Heart right ventricle (tissue), 16 donors: ENCODE results near the gene NOVA2. TPM values are rescaled to one million over a fixed set of nuclear protein-coding genes. Genes with fewer than 3 reads are reported as not detected.

Experiments used
- ATAC-seq, 8 donors: fragments of 200-7000 bp; cut with Tn5 transposase; one replicate each; pipeline ENCODE4 v1.9.1; 2020; ENCODE audit warnings: mild to moderate bottlenecking in 8 of 8, moderate library complexity in 8 of 8, moderate number of reproducible peaks in 1 of 8
- DNase-seq, 2 donors: peaks; one replicate each; pipeline ENCODE4 v3.0.0-alpha.2; 2020
- H3K27ac ChIP-seq, 10 donors: fragments of 200-600 bp; sonication (generic) in 2 of 10; one replicate each; pipeline versions ENCODE4 v1.5.0 to v1.8.0; 2020 to 2022; ENCODE audit warnings: mild to moderate bottlenecking in 3 of 10
- H3K27me3 ChIP-seq, 7 donors: fragments of 200-600 bp; one replicate each; pipeline ENCODE4 v1.8.0; 2021 to 2022; ENCODE audit warnings: mild to moderate bottlenecking in 2 of 7
- H3K36me3 ChIP-seq, 9 donors: fragments of 200-600 bp; sonication (generic) in 1 of 9; one replicate each; pipeline versions ENCODE4 v1.5.0 to v1.8.0; 2020 to 2022; ENCODE audit warnings: mild to moderate bottlenecking in 2 of 9
- H3K4me1 ChIP-seq, 9 donors: fragments of 200-600 bp; sonication (generic) in 1 of 9; one replicate each; pipeline versions ENCODE4 v1.5.0 to v1.8.0; 2020 to 2022; ENCODE audit warnings: mild to moderate bottlenecking in 4 of 9
- H3K4me3 ChIP-seq, 10 donors: fragments of 200-600 bp; sonication (generic) in 2 of 10; one replicate each; pipeline versions ENCODE4 v1.5.0 to v1.8.0; 2020 to 2022; ENCODE audit warnings: mild to moderate bottlenecking in 7 of 10, moderate library complexity in 2 of 10
- H3K9me3 ChIP-seq, 11 donors: fragments of 200-600 bp in 10 of 11; sonication (generic) in 2 of 11; one replicate each; pipeline versions ENCODE4 v1.5.0 to v1.8.0; 2013 to 2022; ENCODE audit warnings: mild to moderate bottlenecking in 2 of 11, control low read depth in 1 of 11, moderate library complexity in 1 of 11
- CTCF ChIP-seq, 9 donors: fragments of 200-600 bp; sonication (generic) in 2 of 9; IDR thresholded peaks; one replicate each; pipeline versions ENCODE4 v1.5.0 to v1.8.0; 2021 to 2022; ENCODE audit warnings: antibody characterized with exemption in 9 of 9, mild to moderate bottlenecking in 5 of 9, moderate library complexity in 1 of 9
- WGBS, 2 donors: extraction: QIAGEN DNeasy Blood & Tissue Kit; methylation state at CpG; one replicate each; pipeline ENCODE4 v1.1.7; 2013; ENCODE audit warnings: inconsistent platforms in 1 of 2; 5-methylcytosine and 5-hydroxymethylcytosine counted together
- intact Hi-C, 10 donors: fragments of 100-400 bp; cut with DNase I; formaldehyde crosslinking; loops; one replicate each; pipeline versions ENCODE4 v1.11.1 to v1.14.2; 2022
- polyA plus RNA-seq, 2 donors: library from polyadenylated mRNA; stranded (reverse); fragments of 200-250 nt; gene quantifications; one replicate each; pipeline ENCODE4 v1.2.3, GENCODE V29; 2013
- total RNA-seq, 10 donors: library from RNA; stranded (reverse); fragmentation: NEBNext Ultra II Directional in 3 of 10; extraction: Animal tissue kit (Norgen Biotek cat#: 25700) in 3 of 10; gene quantifications; one replicate each; pipeline versions ENCODE4 v1.2.1 to v1.2.4, GENCODE V29; 2021 to 2023
- donor health status: Arrhythmogenic right ventricular cardiomyopathy.
- donor health status: ischemic (EF 13 %, LVEDD 7.1; RV severe dilation, severe dysfunction).
- donor health status: healthy with polysubstance abuse.
- donor health status: DM: no; HTN: yes; CAD: no.
- donor health status: DM: no; HTN: no; CAD: no.
- donor health status: ischemic (EF 25% LVEDD 6.9; RV normal size, moderate dysfunction).
- donor health status: ischemic (EF 25% LVEDD 5.7; RV mildly dilated, moderate dysfunction).
- donor health status: healthy.
- donor health status: DM: yes; HTN: yes; CAD: no.
- donor health status: Ischemic cardiomyopathy.
- donor health status: ischemic (EF 35%, LVEDD 5.7; RV mildly dilated, moderate dysfunction).
- donor health status: nonischemic (EF 11% LVEDD 7.7; RV severe dilation, severe dysfunction).
- donor health status: DM: yes; HTN: yes; CAD: no.
- donor health status: PGD.
- donor health status: ischemic (EF 29% LVEDD 5.4; RV normal size, mild dysfunction).
- donor health status: nonischemic (EF 23%, LVEDD 6.1; RV moderate dilation, normal function).

Gene NOVA2
- total and polyA plus RNA-seq, 12 donors, result 1.6 to 8.2 (median 5.9) TPM

- Histone ChIP-seq H3K4me1 (peaks cover 0 to 25% (median 12%) of the 10 kb centered on the region in 9 donors), H3K27me3 (peaks cover 0 to 50% (median 30%) of the 10 kb centered on the region in 7 donors), H3K27ac (no peak overlapping the region), H3K4me3 (no peak overlapping the region), H3K36me3 (peaks cover 0 to 13% (median 0%) of the 10 kb centered on the region in 9 donors), H3K9me3 (no peaks in the 10 kb centered on the region)
- DNase-seq (no peak), ATAC-seq (no peak)
- intact Hi-C loops, result no loop called here
- TF ChIP-seq CTCF (IDR thresholded peaks at IDR 0.05), result no peak
- WGBS, 2 donors, result 70% methylated on average over 7 of the region's 7 CpGs
Measured at GRCh38 chr19:45967246-45967645, 6.4 kb downstream of the NOVA2 start.

DNA sequence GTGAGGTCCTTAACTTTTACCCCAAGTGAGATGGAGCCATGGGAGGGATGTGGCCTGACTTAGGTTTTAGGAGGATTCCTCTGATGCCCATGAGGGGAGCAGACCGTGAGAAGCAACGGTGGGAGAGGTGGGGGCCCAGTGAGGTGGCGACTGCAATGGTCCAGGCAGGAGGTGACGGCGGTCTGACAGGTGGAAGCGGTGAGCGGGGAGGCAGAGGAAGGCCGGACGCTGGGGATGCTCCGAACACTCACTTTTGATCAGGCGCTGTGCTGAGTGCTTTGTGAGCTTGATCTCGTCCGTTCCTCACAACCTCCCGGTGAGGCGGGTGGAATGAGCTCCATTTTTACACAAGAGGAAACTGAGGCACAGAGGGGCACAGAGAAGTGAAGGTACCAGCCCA, 11.6 kb downstream of the NOVA2 start:
- no peak for ATAC-seq
- Histone ChIP-seq H3K4me1 (peaks cover 0 to 42% (median 23%) of the 10 kb centered on the region in 9 donors), H3K9me3 (no peaks in the 10 kb centered on the region), H3K4me3 (no peak overlapping the region), H3K27me3 (peaks cover 0 to 53% (median 25%) of the 10 kb centered on the region in 7 donors), H3K27ac (peak overlapping the region in 4 of 10 donors; percentile 4 to 72 (median 46)), H3K36me3 (peaks cover 0 to 20% (median 0%) of the 10 kb centered on the region in 9 donors)
- intact Hi-C loops, result no loop called here
- DNase-seq, result no peak
- WGBS, 2 donors, result 77 to 85% methylated on average over 15 of the region's 15 CpGs
- no peak for TF ChIP-seq CTCF (IDR thresholded peaks at IDR 0.05)

DNA sequence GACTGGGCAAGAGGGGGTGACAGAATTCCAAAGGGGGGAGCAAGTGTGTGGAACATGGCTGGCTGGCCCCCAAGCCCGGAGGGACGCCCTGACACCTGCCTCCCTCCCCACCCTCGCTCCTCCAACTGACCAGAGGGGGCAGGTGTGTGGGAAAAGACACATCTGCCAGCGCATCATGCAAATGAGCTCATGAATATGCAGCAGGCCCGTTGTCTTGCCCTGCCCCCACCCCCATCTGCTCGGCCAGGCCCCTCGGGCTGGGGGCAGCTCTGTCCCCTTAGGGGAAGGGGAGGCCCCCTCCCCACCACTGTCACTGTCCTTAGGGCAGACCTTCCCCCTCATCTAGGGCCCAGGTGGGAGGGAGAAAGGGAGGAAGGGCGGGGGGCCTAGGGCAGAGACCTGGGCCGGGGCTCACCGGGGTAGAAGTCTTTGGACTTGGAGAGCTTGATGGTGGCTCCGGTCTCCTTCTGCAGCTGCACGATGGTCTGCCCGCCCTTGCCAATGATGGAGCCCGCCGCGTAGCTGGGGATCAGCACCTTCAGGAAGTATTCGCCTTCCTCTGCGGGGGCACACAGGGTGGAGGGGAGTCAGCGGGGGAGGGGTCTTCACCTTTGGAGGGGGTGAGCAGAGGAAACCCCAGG, 12.9 kb downstream of the NOVA2 start:
- no peak overlapping the region for H3K4me3 ChIP-seq
- no peak for TF ChIP-seq CTCF (IDR thresholded peaks at IDR 0.05)
- peaks cover 0 to 49% (median 18%) of the 10 kb centered on the region in 7 donors for H3K27me3 ChIP-seq
- WGBS, 2 donors, result 17 to 21% methylated on average over 19 of the region's 19 CpGs
- H3K36me3 ChIP-seq, result peaks cover 0 to 18% (median 0%) of the 10 kb centered on the region in 9 donors
- peak overlapping the region in 9 of 10 donors; percentile 19 to 72 (median 52) for H3K27ac ChIP-seq
- H3K9me3 ChIP-seq, result no peaks in the 10 kb centered on the region
- intact Hi-C loops, result no loop called here
- DNase-seq (no peak), ATAC-seq (no peak)
- H3K4me1 ChIP-seq, result peaks cover 1 to 51% (median 33%) of the 10 kb centered on the region in 9 donors

- 44 to 53% methylated on average over 8 of the region's 8 CpGs for whole genome bisulfite sequencing, 2 donors
- H3K27ac ChIP-seq, result peak overlapping the region in 9 of 10 donors; percentile 31 to 72 (median 49)
- intact Hi-C loops, result no loop called here
- peaks cover 8 to 60% (median 41%) of the 10 kb centered on the region in 9 donors for H3K4me1 ChIP-seq
- no peak overlapping the region for H3K4me3 ChIP-seq
- H3K36me3 ChIP-seq, result peaks cover 0 to 18% (median 0%) of the 10 kb centered on the region in 9 donors
- no peak for DNase-seq
- H3K27me3 ChIP-seq, result peaks cover 0 to 52% (median 25%) of the 10 kb centered on the region in 7 donors
- no peak for TF ChIP-seq CTCF (IDR thresholded peaks at IDR 0.05)
- ATAC-seq, result no peak
- H3K9me3 ChIP-seq, result no peaks in the 10 kb centered on the region
Measured at GRCh38 chr19:45959517-45960025, 14.1 kb downstream of the NOVA2 start.
